Effector memory CD4-positive, alpha-beta T cell (primary cell): ENCODE results near the gene SOX6.

Source experiments
- DNase-seq, 3 donors: peaks; one replicate each; pipeline ENCODE4 v3.0.0-alpha.2; 2020
- H3K27ac ChIP-seq: 2 replicates; pipeline ENCODE4 v1.7.0; 2013; ENCODE audit warnings: mild to moderate bottlenecking, low read length, moderate library complexity; ENCODE audit not compliant: insufficient read depth, poor library complexity, severe bottlenecking
- H3K27me3 ChIP-seq: replicated peaks from 2 replicates; pipeline ENCODE4 v1.7.0; 2013; ENCODE audit warnings: mild to moderate bottlenecking, low read length; ENCODE audit not compliant: insufficient read depth, control insufficient read depth, poor library complexity, severe bottlenecking
- H3K36me3 ChIP-seq: 2 replicates; pipeline ENCODE4 v1.7.0; 2013; ENCODE audit warnings: mild to moderate bottlenecking, low read length, moderate library complexity; ENCODE audit not compliant: control insufficient read depth, insufficient read depth
- H3K4me1 ChIP-seq: 2 replicates; pipeline ENCODE4 v1.7.0; 2013; ENCODE audit warnings: low read length, mild to moderate bottlenecking; ENCODE audit not compliant: control insufficient read depth, insufficient read depth, poor library complexity, severe bottlenecking
- H3K4me3 ChIP-seq: 2 replicates; pipeline ENCODE4 v1.7.0; 2013; ENCODE audit warnings: low read length, low read depth, mild to moderate bottlenecking; ENCODE audit not compliant: insufficient read depth, poor library complexity, severe bottlenecking
- H3K9me3 ChIP-seq: 2 replicates; pipeline ENCODE4 v1.7.0; 2013; ENCODE audit warnings: mild to moderate bottlenecking, low read length, moderate library complexity; ENCODE audit not compliant: control insufficient read depth

Gene SOX6

GRCh38 chr11:16350125-16350524 is 6.2 kb downstream of the SOX6 start:
- H3K9me3 ChIP-seq = no peaks in the 10 kb centered on the region
- H3K4me3 ChIP-seq = no peak overlapping the region
- no peak for DNase-seq
- H3K27me3 ChIP-seq = no peaks in the 10 kb centered on the region
- H3K36me3 ChIP-seq = no peaks in the 10 kb centered on the region
- H3K27ac ChIP-seq = no peak overlapping the region
- H3K4me1 ChIP-seq = no peaks in the 10 kb centered on the region

GRCh38 chr11:16347928-16348685 is 8.2 kb downstream of the SOX6 start:
- Histone ChIP-seq H3K27me3 (no peaks in the 10 kb centered on the region), H3K27ac (no peak overlapping the region), H3K4me3 (no peak overlapping the region), H3K4me1 (no peaks in the 10 kb centered on the region), H3K9me3 (no peaks in the 10 kb centered on the region), H3K36me3 (no peaks in the 10 kb centered on the region)
- no peak for DNase-seq

- H3K4me1 ChIP-seq = no peaks in the 10 kb centered on the region
- no peak overlapping the region for H3K27ac ChIP-seq
- no peak overlapping the region for H3K4me3 ChIP-seq
- no peaks in the 10 kb centered on the region for H3K9me3 ChIP-seq
- no peaks in the 10 kb centered on the region for H3K36me3 ChIP-seq
- H3K27me3 ChIP-seq = no peaks in the 10 kb centered on the region
- no peak for DNase-seq
These were observed 9.4 kb downstream of the SOX6 start for GRCh38 chr11:16346975-16347374.

DNA sequence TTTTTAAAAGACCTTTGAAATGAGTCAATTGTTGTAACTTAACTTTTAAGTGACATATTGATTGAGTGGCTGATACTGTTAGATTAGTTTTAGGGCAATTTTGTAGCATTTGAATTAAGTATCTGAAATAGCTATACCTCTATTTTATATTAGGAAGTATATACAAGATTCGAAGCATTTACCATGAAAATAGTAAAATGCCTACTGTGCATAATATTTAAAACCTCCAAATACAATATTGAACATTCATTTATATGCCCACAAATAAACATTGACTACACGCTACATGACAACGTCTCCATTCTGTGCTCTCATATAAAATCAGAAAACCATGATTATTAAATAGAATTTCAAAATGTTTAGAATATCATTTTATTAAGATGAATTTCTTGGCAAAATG is 14.5 kb downstream of the SOX6 start:
- Histone ChIP-seq H3K4me3 (no peak overlapping the region), H3K9me3 (no peaks in the 10 kb centered on the region), H3K27me3 (no peaks in the 10 kb centered on the region), H3K27ac (no peak overlapping the region), H3K4me1 (no peaks in the 10 kb centered on the region), H3K36me3 (no peaks in the 10 kb centered on the region)
- no peak for DNase-seq

GRCh38 chr11:16338393-16338792 is 18.0 kb downstream of the SOX6 start:
- no peaks in the 10 kb centered on the region for H3K36me3 ChIP-seq
- H3K4me1 ChIP-seq = no peaks in the 10 kb centered on the region
- H3K9me3 ChIP-seq = no peaks in the 10 kb centered on the region
- H3K27ac ChIP-seq = no peak overlapping the region
- no peak for DNase-seq
- H3K27me3 ChIP-seq = no peaks in the 10 kb centered on the region
- no peak overlapping the region for H3K4me3 ChIP-seq

DNA sequence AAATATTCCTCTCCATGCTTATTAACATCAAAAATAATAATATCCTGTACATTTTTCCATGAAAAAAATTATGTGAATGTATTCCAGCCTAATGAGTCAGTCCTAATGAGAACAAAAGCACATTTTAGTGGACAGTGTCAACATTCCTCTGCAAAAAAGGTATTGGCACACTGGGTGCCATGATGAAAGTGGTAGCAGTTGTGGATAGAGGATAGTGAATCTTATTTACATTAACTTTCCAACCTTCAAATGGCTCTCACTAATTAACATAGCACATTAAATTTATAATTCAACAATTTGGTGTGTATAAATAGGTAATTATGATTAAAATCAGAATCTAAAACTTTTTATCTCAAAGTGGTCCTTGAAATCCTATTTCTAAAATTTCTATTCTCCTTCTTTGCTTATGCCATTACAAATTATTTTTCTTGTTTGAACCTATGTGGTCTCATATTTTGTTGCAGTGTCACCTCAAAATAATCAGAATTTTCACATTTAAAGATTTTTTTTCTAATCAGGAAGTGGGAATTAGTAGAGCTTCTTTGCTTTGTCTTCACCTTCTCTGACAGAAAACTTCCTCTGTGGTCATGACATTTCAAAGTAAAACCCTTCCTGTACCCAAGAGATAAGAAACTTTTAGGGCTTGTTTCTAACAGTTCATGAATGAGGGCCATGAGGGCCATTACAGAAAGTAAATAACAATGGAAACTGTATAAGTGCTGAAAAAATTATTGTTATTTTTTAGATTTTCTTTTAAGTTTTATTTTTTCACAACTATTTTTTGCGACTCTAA is 18.7 kb downstream of the SOX6 start:
- no peak overlapping the region for H3K4me3 ChIP-seq
- H3K27me3 ChIP-seq = no peaks in the 10 kb centered on the region
- no peaks in the 10 kb centered on the region for H3K4me1 ChIP-seq
- H3K9me3 ChIP-seq = no peaks in the 10 kb centered on the region
- no peaks in the 10 kb centered on the region for H3K36me3 ChIP-seq
- no peak for DNase-seq
- H3K27ac ChIP-seq = no peak overlapping the region

DNA sequence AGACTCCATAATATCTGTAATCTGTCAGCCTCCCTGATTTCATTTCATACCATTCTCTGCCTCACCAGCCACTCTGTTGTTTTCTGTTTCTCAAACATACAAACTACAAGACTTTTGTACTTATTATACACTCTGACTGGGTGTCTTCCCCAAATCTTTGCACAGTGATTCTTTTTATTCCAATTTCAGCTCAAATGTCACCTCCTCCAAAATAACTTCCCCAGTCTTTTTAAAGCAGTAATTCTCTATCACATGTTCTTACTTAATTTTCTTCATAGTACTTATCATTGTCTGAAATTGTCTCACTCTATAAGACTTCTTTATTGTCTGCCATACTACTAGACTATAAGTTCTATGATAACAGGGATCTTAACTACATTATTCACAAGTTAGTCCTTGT is 19.6 kb downstream of the SOX6 start:
- Histone ChIP-seq H3K27ac (no peak overlapping the region), H3K36me3 (no peaks in the 10 kb centered on the region), H3K4me3 (no peak overlapping the region), H3K9me3 (no peaks in the 10 kb centered on the region), H3K4me1 (no peaks in the 10 kb centered on the region), H3K27me3 (no peaks in the 10 kb centered on the region)
- DNase-seq = no peak

DNA sequence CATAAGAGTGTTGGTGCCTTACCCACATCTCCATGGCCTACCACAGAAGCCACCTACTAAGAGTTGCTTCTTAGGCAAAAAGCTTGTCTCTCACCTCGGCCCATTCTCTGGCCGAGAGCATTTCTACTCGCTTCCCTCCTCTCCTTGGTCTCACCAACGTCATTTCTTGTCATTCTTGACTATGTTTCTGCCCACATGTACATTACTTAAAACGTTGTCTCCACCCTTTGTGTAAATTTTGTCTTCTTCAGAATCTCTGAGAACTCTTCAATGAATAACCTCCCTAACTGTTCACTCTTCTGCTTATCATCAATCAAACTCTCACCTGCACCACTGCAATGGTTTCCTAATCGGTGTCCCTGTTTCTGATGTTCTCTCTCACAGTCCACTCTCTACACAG is 20.1 kb downstream of the SOX6 start:
- H3K27ac ChIP-seq = no peak overlapping the region
- no peak overlapping the region for H3K4me3 ChIP-seq
- DNase-seq = no peak

DNA sequence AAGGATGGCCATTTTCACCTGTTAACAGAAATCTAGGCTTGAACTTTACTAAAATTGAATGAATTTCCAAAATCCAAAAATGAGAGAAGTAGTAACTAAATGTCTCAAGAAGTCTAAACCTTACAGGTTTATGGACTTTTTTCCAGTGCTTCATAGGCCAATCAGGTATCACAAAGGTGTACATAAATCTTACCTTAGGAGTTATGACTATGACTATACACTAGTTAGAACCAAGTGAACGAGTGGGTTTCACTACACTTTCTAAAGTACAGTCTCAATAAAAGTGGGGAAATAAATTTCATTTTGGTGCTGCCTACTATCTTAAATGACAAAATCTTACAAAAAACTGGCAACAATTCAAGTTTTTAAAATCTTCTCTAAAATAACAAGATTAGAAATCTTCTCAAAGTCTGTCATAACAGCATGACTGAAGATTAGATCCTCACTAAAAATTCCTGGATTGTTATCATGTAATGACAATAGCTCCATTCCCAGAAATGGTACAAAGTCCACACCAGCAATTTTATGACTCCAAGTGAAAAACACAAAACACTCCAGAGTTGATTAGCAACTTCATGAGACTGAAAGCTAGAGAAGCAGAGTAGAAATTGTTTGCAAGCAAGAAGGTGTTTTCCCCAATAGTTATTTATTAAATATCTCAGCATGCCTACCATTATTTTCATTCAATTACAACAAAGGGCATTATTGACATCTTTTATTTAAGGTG is 20.9 kb downstream of the SOX6 start:
- H3K4me3 ChIP-seq = no peak overlapping the region
- H3K9me3 ChIP-seq = no peaks in the 10 kb centered on the region
- no peak overlapping the region for H3K27ac ChIP-seq
- DNase-seq = no peak
- no peaks in the 10 kb centered on the region for H3K27me3 ChIP-seq
- H3K36me3 ChIP-seq = no peaks in the 10 kb centered on the region
- no peaks in the 10 kb centered on the region for H3K4me1 ChIP-seq

More for the DNA sequence above, 20.1 kb downstream of the SOX6 start:
- Histone ChIP-seq H3K36me3 (no peaks in the 10 kb centered on the region), H3K27me3 (no peaks in the 10 kb centered on the region), H3K4me1 (no peaks in the 10 kb centered on the region), H3K9me3 (no peaks in the 10 kb centered on the region)
